ENCODE results near the gene PET117. TPM values are rescaled to one million over a fixed set of nuclear protein-coding genes. Genes with fewer than 3 reads are reported as not detected.
"Not testable (repeated sequence)": the region's sequence is repeated elsewhere in the genome, so short reads cannot be mapped to it uniquely, and the experiment has no call there.

PET117 gene
- polyA plus RNA-seq (2013) = 11.9 TPM

DNA sequence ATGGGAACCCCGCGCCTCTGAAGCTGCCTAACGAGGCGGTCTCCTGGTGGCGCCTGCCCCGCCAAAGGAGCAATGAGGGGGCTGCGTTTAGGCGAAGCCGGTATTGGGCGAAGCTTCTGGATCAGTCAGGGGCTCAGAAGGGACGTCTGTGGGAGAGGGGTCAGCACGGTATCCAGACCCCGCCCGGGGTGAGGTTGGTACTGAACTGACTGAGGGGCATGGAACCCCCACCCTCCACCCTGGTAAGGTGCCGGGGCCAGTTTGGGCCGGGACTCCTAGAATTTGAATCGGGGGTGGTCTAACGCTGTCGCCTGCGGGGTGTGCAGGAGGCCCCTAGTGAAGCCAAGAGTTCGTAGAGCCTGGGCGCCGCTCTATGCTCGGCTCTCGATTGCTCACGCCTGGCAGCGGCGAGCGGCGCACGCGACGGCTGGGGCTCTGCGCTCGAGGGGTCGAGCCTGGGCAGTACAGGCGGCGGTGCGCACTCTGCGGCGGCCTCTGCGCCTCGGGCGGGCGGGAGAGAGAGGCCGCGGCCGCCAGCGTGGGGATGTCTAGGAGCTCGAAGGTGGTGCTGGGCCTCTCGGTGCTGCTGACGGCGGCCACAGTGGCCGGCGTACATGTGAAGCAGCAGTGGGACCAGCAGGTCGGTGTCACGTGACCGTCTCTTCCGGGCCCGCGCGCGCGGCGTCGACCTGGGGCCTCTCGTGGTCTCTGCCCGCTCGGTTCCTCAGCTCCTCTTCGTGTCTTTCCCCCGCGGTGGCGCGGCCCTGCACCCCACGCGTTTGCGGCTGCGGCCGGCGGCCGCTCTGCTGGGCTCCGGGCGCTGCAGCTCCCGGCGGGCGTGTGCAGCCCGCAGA is at the start of gene PET117, which contains the start of gene KAT14:
TSS of gene PET117 (plus strand) at position 452 of the 854 bp plus-strand sequence. CDS start at position 545, 93 bp downstream.
TSS of gene KAT14 (plus strand) at position 452 of the 854 bp plus-strand sequence. CDS start 4,798 bp downstream, outside the sequence.
- CTCF ChIA-PET = interaction anchor here (1.2 kb wide), 1 partner anchor 80 kb away, joined by 4 read pairs; the partner anchor contains the start of gene OVOL2
- peak; percentile 95 to 98 (median 98) for DNase-seq
- POLR2A ChIA-PET = no interaction called here

DNA sequence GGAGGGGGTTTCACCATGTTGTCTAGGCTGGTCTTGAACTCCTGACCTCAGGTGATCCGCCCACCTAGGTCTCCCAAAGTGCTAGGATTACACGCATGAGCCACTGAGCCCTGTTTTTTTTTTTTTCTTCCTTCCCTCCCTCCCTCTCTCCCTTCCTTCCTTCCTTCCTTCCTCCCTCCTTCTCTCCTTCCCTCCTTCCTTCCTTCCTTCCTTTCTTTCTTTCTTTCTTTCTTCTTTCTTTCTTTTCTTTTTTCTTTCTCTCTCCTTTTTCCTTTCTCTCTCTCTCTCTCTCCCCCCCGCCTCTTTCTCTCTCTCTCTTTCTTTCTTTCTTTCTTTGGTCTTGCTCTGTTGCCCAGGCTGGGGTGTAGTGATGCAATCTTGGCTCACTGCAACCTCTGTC is 49.4 kb upstream of the PET117 start:
- H3K9me3 ChIP-seq (ENCODE audit: control extremely low read depth in 1 of 5, control insufficient read depth in 4 of 5, insufficient read depth in 2 of 5, low read depth in 1 of 5, low read length in 4 of 5); H3K4me3 ChIP-seq (ENCODE audit: control insufficient read depth in 1 of 7, extremely low read depth in 1 of 7, insufficient read depth in 4 of 7, low read depth in 2 of 7, low read length in 6 of 7); H3K36me3 ChIP-seq (ENCODE audit: control insufficient read depth in 4 of 4, insufficient read depth in 4 of 4, low read length in 3 of 4); POLR2A ChIA-PET; CTCF ChIA-PET; H3K4me1 ChIP-seq (ENCODE audit: control extremely low read depth in 1 of 4, control insufficient read depth in 4 of 4, insufficient read depth in 4 of 4, low read length in 3 of 4); H3K27me3 ChIP-seq (replicated peaks in 2 of 5; ENCODE audit: control insufficient read depth in 4 of 5, insufficient read depth in 5 of 5, low read length in 4 of 5); DNase-seq; H3K27ac ChIP-seq (ENCODE audit: insufficient read depth in 1 of 2, low read depth in 1 of 2, low read length in 2 of 2, poor library complexity in 1 of 2, severe bottlenecking in 2 of 2): not testable (repeated sequence)
- 86% methylated on average over 3 of the region's 3 CpGs for WGBS (ENCODE audit: insufficient coverage)

More for the DNA sequence above, at the start of gene PET117, which contains the start of gene KAT14:
- no peaks in the 10 kb centered on the region for H3K27me3 ChIP-seq (replicated peaks in 2 of 5; ENCODE audit: control insufficient read depth in 4 of 5, insufficient read depth in 5 of 5, low read length in 4 of 5)
- H3K36me3 ChIP-seq (ENCODE audit: control insufficient read depth in 4 of 4, insufficient read depth in 4 of 4, low read length in 3 of 4) = peaks cover 2 to 7% (median 4%) of the 10 kb centered on the region in 4 experiments
- no peaks in the 10 kb centered on the region for H3K9me3 ChIP-seq (ENCODE audit: control extremely low read depth in 1 of 5, control insufficient read depth in 4 of 5, insufficient read depth in 2 of 5, low read depth in 1 of 5, low read length in 4 of 5)
- peak within 1 kb of the TSS; percentile 69 to 93 (median 88) for H3K4me3 ChIP-seq (ENCODE audit: control insufficient read depth in 1 of 7, extremely low read depth in 1 of 7, insufficient read depth in 4 of 7, low read depth in 2 of 7, low read length in 6 of 7)
- H3K27ac ChIP-seq (ENCODE audit: insufficient read depth in 1 of 2, low read depth in 1 of 2, low read length in 2 of 2, poor library complexity in 1 of 2, severe bottlenecking in 2 of 2) = peak within 1 kb of the TSS; percentile 75 to 86
- under 1% methylated on average over 70 of the region's 87 CpGs for WGBS (ENCODE audit: insufficient coverage)
- peaks cover 11 to 30% (median 20%) of the 10 kb centered on the region in 4 experiments for H3K4me1 ChIP-seq (ENCODE audit: control extremely low read depth in 1 of 4, control insufficient read depth in 4 of 4, insufficient read depth in 4 of 4, low read length in 3 of 4)

- H3K27ac ChIP-seq (ENCODE audit: insufficient read depth in 1 of 2, low read depth in 1 of 2, low read length in 2 of 2, poor library complexity in 1 of 2, severe bottlenecking in 2 of 2); H3K9me3 ChIP-seq (ENCODE audit: control extremely low read depth in 1 of 5, control insufficient read depth in 4 of 5, insufficient read depth in 2 of 5, low read depth in 1 of 5, low read length in 4 of 5); DNase-seq; POLR2A ChIA-PET; CTCF ChIA-PET; H3K4me1 ChIP-seq (ENCODE audit: control extremely low read depth in 1 of 4, control insufficient read depth in 4 of 4, insufficient read depth in 4 of 4, low read length in 3 of 4); H3K36me3 ChIP-seq (ENCODE audit: control insufficient read depth in 4 of 4, insufficient read depth in 4 of 4, low read length in 3 of 4); H3K4me3 ChIP-seq (ENCODE audit: control insufficient read depth in 1 of 7, extremely low read depth in 1 of 7, insufficient read depth in 4 of 7, low read depth in 2 of 7, low read length in 6 of 7); H3K27me3 ChIP-seq (replicated peaks in 2 of 5; ENCODE audit: control insufficient read depth in 4 of 5, insufficient read depth in 5 of 5, low read length in 4 of 5): not testable (repeated sequence)
- 97% methylated on average over 9 of the region's 11 CpGs for WGBS (ENCODE audit: insufficient coverage)
Observed at GRCh38 chr20:18088841-18089240, 48.8 kb upstream of the PET117 start.

- Histone ChIP-seq H3K27ac (ENCODE audit: insufficient read depth in 1 of 2, low read depth in 1 of 2, low read length in 2 of 2, poor library complexity in 1 of 2, severe bottlenecking in 2 of 2) (no peak overlapping the region), H3K4me1 (ENCODE audit: control extremely low read depth in 1 of 4, control insufficient read depth in 4 of 4, insufficient read depth in 4 of 4, low read length in 3 of 4) (no peaks in the 10 kb centered on the region), H3K27me3 (replicated peaks in 2 of 5; ENCODE audit: control insufficient read depth in 4 of 5, insufficient read depth in 5 of 5, low read length in 4 of 5) (peaks cover 0 to 3% (median 2%) of the 10 kb centered on the region in 5 experiments), H3K4me3 (ENCODE audit: control insufficient read depth in 1 of 7, extremely low read depth in 1 of 7, insufficient read depth in 4 of 7, low read depth in 2 of 7, low read length in 6 of 7) (no peak overlapping the region), H3K36me3 (ENCODE audit: control insufficient read depth in 4 of 4, insufficient read depth in 4 of 4, low read length in 3 of 4) (no peaks in the 10 kb centered on the region), H3K9me3 (ENCODE audit: control extremely low read depth in 1 of 5, control insufficient read depth in 4 of 5, insufficient read depth in 2 of 5, low read depth in 1 of 5, low read length in 4 of 5) (no peaks in the 10 kb centered on the region)
- no peak for DNase-seq
- ChIA-PET POLR2A (no interaction called here), CTCF (no interaction called here)
- 75% methylated on average over 3 of the region's 3 CpGs for WGBS (ENCODE audit: insufficient coverage)
Observed at GRCh38 chr20:18090044-18090443, 47.6 kb upstream of the PET117 start.

DNA sequence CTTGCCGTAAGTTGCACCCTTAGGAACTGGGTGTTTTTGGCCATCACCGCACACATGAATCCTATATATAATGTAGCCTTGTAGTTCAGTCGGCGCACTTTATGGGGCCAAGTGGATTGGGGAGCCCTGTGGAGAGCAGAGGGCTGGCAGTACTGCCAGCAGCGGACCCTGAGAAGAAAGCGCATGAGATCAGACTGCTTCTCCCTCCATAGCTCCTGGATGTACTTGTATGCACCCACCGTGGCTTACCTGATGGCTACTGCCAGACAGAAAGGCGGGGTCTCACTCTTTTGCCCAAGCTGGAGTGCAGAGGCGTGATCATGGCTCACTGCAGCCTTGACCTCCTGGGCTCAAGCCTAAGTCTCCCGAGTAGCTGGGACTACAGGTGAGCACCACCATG is 47.2 kb upstream of the PET117 start:
- WGBS (ENCODE audit: insufficient coverage) = 98% methylated on average over 10 of the region's 10 CpGs
- CTCF ChIA-PET = no interaction called here
- POLR2A ChIA-PET = no interaction called here
- Histone ChIP-seq H3K27ac (ENCODE audit: insufficient read depth in 1 of 2, low read depth in 1 of 2, low read length in 2 of 2, poor library complexity in 1 of 2, severe bottlenecking in 2 of 2) (no peak overlapping the region), H3K4me3 (ENCODE audit: control insufficient read depth in 1 of 7, extremely low read depth in 1 of 7, insufficient read depth in 4 of 7, low read depth in 2 of 7, low read length in 6 of 7) (no peak overlapping the region), H3K4me1 (ENCODE audit: control extremely low read depth in 1 of 4, control insufficient read depth in 4 of 4, insufficient read depth in 4 of 4, low read length in 3 of 4) (no peaks in the 10 kb centered on the region), H3K36me3 (ENCODE audit: control insufficient read depth in 4 of 4, insufficient read depth in 4 of 4, low read length in 3 of 4) (no peaks in the 10 kb centered on the region), H3K27me3 (replicated peaks in 2 of 5; ENCODE audit: control insufficient read depth in 4 of 5, insufficient read depth in 5 of 5, low read length in 4 of 5) (peaks cover 0 to 3% (median 2%) of the 10 kb centered on the region in 5 experiments), H3K9me3 (ENCODE audit: control extremely low read depth in 1 of 5, control insufficient read depth in 4 of 5, insufficient read depth in 2 of 5, low read depth in 1 of 5, low read length in 4 of 5) (no peaks in the 10 kb centered on the region)
- no peak for DNase-seq

DNA sequence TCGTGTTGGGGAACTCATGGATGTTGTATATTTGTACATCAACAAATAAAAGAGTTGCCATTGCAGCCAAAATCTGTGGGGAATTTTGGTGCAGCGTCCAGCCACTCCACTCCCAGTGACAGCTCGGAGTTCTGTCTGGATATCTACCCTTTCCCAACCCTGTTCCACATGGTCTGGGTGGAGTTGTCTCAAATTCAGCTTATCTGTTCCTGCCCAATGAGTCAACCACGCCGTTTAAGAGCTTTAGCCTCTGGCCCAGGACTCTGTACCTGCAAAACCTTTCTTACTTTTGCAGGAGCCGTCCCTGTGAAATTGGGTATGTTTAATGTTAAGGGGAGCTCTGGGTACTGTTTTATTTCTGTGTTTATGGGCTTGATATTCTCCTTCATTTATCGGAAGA is 46.0 kb upstream of the PET117 start:
- DNase-seq = no peak
- 90% methylated on average over 3 of the region's 7 CpGs for WGBS (ENCODE audit: insufficient coverage)
- Histone ChIP-seq H3K27me3 (replicated peaks in 2 of 5; ENCODE audit: control insufficient read depth in 4 of 5, insufficient read depth in 5 of 5, low read length in 4 of 5) (peaks cover 0 to 3% (median 2%) of the 10 kb centered on the region in 5 experiments), H3K4me3 (ENCODE audit: control insufficient read depth in 1 of 7, extremely low read depth in 1 of 7, insufficient read depth in 4 of 7, low read depth in 2 of 7, low read length in 6 of 7) (no peak overlapping the region), H3K27ac (ENCODE audit: insufficient read depth in 1 of 2, low read depth in 1 of 2, low read length in 2 of 2, poor library complexity in 1 of 2, severe bottlenecking in 2 of 2) (no peak overlapping the region), H3K36me3 (ENCODE audit: control insufficient read depth in 4 of 4, insufficient read depth in 4 of 4, low read length in 3 of 4) (no peaks in the 10 kb centered on the region), H3K9me3 (ENCODE audit: control extremely low read depth in 1 of 5, control insufficient read depth in 4 of 5, insufficient read depth in 2 of 5, low read depth in 1 of 5, low read length in 4 of 5) (no peaks in the 10 kb centered on the region), H3K4me1 (ENCODE audit: control extremely low read depth in 1 of 4, control insufficient read depth in 4 of 4, insufficient read depth in 4 of 4, low read length in 3 of 4) (no peaks in the 10 kb centered on the region)
- CTCF ChIA-PET = no interaction called here
- POLR2A ChIA-PET = no interaction called here

- 96% methylated on average over 8 of the region's 8 CpGs for WGBS (ENCODE audit: insufficient coverage)
- POLR2A ChIA-PET = no interaction called here
- no peaks in the 10 kb centered on the region for H3K4me1 ChIP-seq (ENCODE audit: control extremely low read depth in 1 of 4, control insufficient read depth in 4 of 4, insufficient read depth in 4 of 4, low read length in 3 of 4)
Observed at GRCh38 chr20:18092890-18093289, 44.8 kb upstream of the PET117 start.

More at GRCh38 chr20:18092890-18093289, 44.8 kb upstream of the PET117 start:
- Histone ChIP-seq H3K9me3 (ENCODE audit: control extremely low read depth in 1 of 5, control insufficient read depth in 4 of 5, insufficient read depth in 2 of 5, low read depth in 1 of 5, low read length in 4 of 5) (no peaks in the 10 kb centered on the region), H3K27ac (ENCODE audit: insufficient read depth in 1 of 2, low read depth in 1 of 2, low read length in 2 of 2, poor library complexity in 1 of 2, severe bottlenecking in 2 of 2) (no peak overlapping the region), H3K27me3 (replicated peaks in 2 of 5; ENCODE audit: control insufficient read depth in 4 of 5, insufficient read depth in 5 of 5, low read length in 4 of 5) (peaks cover 0 to 3% (median 2%) of the 10 kb centered on the region in 5 experiments), H3K36me3 (ENCODE audit: control insufficient read depth in 4 of 4, insufficient read depth in 4 of 4, low read length in 3 of 4) (no peaks in the 10 kb centered on the region), H3K4me3 (ENCODE audit: control insufficient read depth in 1 of 7, extremely low read depth in 1 of 7, insufficient read depth in 4 of 7, low read depth in 2 of 7, low read length in 6 of 7) (no peak overlapping the region)
- DNase-seq = no peak
- CTCF ChIA-PET = no interaction called here
